ENCODE measurements around the gene P3H1.

GRCh38 chr1:42730988-42731387 is 35.8 kb downstream of the P3H1 start:
- TF ChIP-seq, protein P1, sequence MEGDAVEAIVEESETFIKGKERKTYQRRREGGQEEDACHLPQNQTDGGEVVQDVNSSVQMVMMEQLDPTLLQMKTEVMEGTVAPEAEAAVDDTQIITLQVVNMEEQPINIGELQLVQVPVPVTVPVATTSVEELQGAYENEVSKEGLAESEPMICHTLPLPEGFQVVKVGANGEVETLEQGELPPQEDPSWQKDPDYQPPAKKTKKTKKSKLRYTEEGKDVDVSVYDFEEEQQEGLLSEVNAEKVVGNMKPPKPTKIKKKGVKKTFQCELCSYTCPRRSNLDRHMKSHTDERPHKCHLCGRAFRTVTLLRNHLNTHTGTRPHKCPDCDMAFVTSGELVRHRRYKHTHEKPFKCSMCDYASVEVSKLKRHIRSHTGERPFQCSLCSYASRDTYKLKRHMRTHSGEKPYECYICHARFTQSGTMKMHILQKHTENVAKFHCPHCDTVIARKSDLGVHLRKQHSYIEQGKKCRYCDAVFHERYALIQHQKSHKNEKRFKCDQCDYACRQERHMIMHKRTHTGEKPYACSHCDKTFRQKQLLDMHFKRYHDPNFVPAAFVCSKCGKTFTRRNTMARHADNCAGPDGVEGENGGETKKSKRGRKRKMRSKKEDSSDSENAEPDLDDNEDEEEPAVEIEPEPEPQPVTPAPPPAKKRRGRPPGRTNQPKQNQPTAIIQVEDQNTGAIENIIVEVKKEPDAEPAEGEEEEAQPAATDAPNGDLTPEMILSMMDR (conservative IDR thresholded peaks at IDR 0.05; ENCODE audit: low read depth, low read length), result peak; percentile 65
- no peak for TF ChIP-seq EZH2 (IDR thresholded peaks at IDR 0.05; ENCODE audit: low read length, unreplicated experiment)
